Ecto neural progenitor cell (in vitro differentiated cells): ENCODE data around the gene IGSF21.
A peak's percentile ranks its signal among the peaks of the same experiment; 100 is the strongest.

Experiments
- DNase-seq: peaks from one replicate; pipeline ENCODE4 v3.0.0-alpha.2; 2018; ENCODE audit warnings: low spot score

IGSF21 gene

GRCh38 chr1:18178111-18178510 lies 70.5 kb downstream of the IGSF21 start:
- no peak for DNase-seq

- no peak for DNase-seq
Observed at GRCh38 chr1:18179009-18179408, 71.4 kb downstream of the IGSF21 start.

GRCh38 chr1:18182398-18183160 lies 75.0 kb downstream of the IGSF21 start:
- DNase-seq, result no peak

- no peak for DNase-seq
Observed at GRCh38 chr1:18183533-18183932, 75.9 kb downstream of the IGSF21 start.

- DNase-seq, result no peak
Observed at GRCh38 chr1:18187054-18187453, 79.5 kb downstream of the IGSF21 start.

GRCh38 chr1:18188820-18189517 lies 81.4 kb downstream of the IGSF21 start:
- no peak for DNase-seq

GRCh38 chr1:18190598-18190997 lies 83.0 kb downstream of the IGSF21 start:
- no peak for DNase-seq

- DNase-seq, result no peak
Observed at GRCh38 chr1:18191037-18191436, 83.4 kb downstream of the IGSF21 start.

- no peak for DNase-seq
Observed at GRCh38 chr1:18191481-18192155, 84.0 kb downstream of the IGSF21 start.

- no peak for DNase-seq
Observed at GRCh38 chr1:18192182-18192581, 84.6 kb downstream of the IGSF21 start.

- DNase-seq, result no peak
Observed at GRCh38 chr1:18192974-18193373, 85.4 kb downstream of the IGSF21 start.

- no peak for DNase-seq
Observed at GRCh38 chr1:18197299-18197698, 89.7 kb downstream of the IGSF21 start.

- no peak for DNase-seq
Observed at GRCh38 chr1:18198260-18198659, 90.7 kb downstream of the IGSF21 start.

GRCh38 chr1:18199462-18199861 lies 91.9 kb downstream of the IGSF21 start:
- peak; percentile 59 for DNase-seq

GRCh38 chr1:18200136-18200717 lies 92.6 kb downstream of the IGSF21 start:
- no peak for DNase-seq

- DNase-seq, result no peak
Observed at GRCh38 chr1:18200918-18201317, 93.3 kb downstream of the IGSF21 start.

GRCh38 chr1:18201997-18202719 lies 94.6 kb downstream of the IGSF21 start:
- DNase-seq, result no peak

GRCh38 chr1:18203645-18204044 lies 96.0 kb downstream of the IGSF21 start:
- DNase-seq, result no peak

GRCh38 chr1:18204575-18204974 lies 97.0 kb downstream of the IGSF21 start:
- DNase-seq, result no peak

- no peak for DNase-seq
Observed at GRCh38 chr1:18205319-18205718, 97.7 kb downstream of the IGSF21 start.

- DNase-seq, result no peak
Observed at GRCh38 chr1:18211764-18212163, 104.2 kb downstream of the IGSF21 start.
